Measurements from ENCODE around the gene CTU2. TPM values are rescaled to one million over a fixed set of nuclear protein-coding genes. Genes with fewer than 3 reads are reported as not detected.

Gene CTU2
- total and polyA plus RNA-seq, 9 of the 15 experiments (the other 6 are each of a cell fraction or from before 2014, with no cell fraction given), result 1.3 to 105 (median 23.2) TPM

DNA sequence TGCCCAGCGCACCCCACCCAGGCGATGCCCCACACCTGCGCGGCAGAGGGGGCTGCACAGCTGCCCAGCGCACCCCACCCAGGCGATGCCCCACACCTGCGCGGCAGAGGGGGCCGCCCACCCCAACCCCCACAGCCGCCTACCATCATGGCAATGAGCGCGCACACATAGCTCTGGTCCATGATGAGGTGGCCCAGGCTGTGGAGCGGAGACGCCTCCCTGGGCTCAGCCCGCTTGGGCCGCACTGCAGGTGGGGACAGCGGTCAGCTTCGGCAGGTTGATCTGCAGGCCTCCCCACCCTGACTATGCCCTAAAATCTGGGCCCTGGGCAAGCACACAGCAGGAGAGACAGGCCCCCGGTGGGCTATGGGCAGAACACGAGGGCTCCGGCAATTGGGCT is 30.2 kb downstream of the CTU2 start:
- no TSS peak for BruUV-seq (replicated peaks)
- H3K27me3 ChIP-seq (ENCODE audit: control insufficient read depth in 2 of 2, insufficient read depth in 2 of 2, low read length in 2 of 2), result no peaks in the 10 kb centered on the region
- ATAC-seq (no peak), FAIRE-seq (no peak), DNase-seq (ENCODE audit: extremely low read depth in 1 of 4, low spot score in 3 of 4) (no peak)
- in situ Hi-C loops (cut with MboI) (no loop called here), intact Hi-C loops (cut with micrococcal nuclease) (loop anchor here (2.0 kb wide), 1 partner anchor 48 kb away; the partner anchor contains the start of gene PIEZO1)
- no peaks in the 10 kb centered on the region for H3K9me1 ChIP-seq (ENCODE audit: control insufficient read depth, insufficient read depth, low read length)
- H3K4me1 ChIP-seq (replicated peaks in 1 of 2; ENCODE audit: control insufficient read depth in 2 of 2, insufficient read depth in 2 of 2, low read length in 2 of 2), result peaks cover 0 to 94% of the 10 kb centered on the region in 2 experiments; a peak in 3 of 5 replicates
- H4K20me1 ChIP-seq (replicated peaks; ENCODE audit: control insufficient read depth, insufficient read depth, low read length), result peaks cover 8% of the 10 kb centered on the region
- H3K9ac ChIP-seq (ENCODE audit: insufficient read depth in 1 of 2, low read depth in 2 of 2, low read length in 2 of 2), result no peak overlapping the region
- H3K36me3 ChIP-seq (ENCODE audit: control insufficient read depth, insufficient read depth, low read length), result peaks cover 99% of the 10 kb centered on the region
- WGBS (ENCODE audit: insufficient coverage, low coverage, missing lambda C conversion rate), result 96% methylated on average over 15 of the region's 21 CpGs
- no peak overlapping the region for H2AFZ ChIP-seq (ENCODE audit: low read depth, low read length)
- peak; percentile 61 for TF ChIP-seq POLR2G (IDR thresholded peaks at IDR 0.05; ENCODE audit: low read depth, low read length)
- TF ChIP-seq ZNF217 (CRISPR knock-in tag; IDR thresholded peaks at IDR 0.05), result no peak
- peak; percentile 80 for TF ChIP-seq RBM22 (IDR thresholded peaks at IDR 0.05; ENCODE audit: low read depth, low read length, poor library complexity, severe bottlenecking)
- H3K4me2 ChIP-seq (ENCODE audit: insufficient read depth, low read length), result no peak overlapping the region
- ChIA-PET CTCF (ENCODE audit: low intra/inter-chr PET ratio) (interaction anchor here (0.6 to 3.1 kb wide), 8 partner anchors 45 to 480 kb away, joined by 3 to 51 read pairs (median 6); partner anchors contain the start of genes APRT and PIEZO1), POLR2A (interaction anchor here (1.3 to 1.7 kb wide), 6 partner anchors 10 to 73 kb away, joined by 4 to 17 read pairs (median 5); no protein-coding TSS in a partner anchor)
- H3K79me2 ChIP-seq (ENCODE audit: control insufficient read depth, insufficient read depth, low read length), result peaks cover 7% of the 10 kb centered on the region; the same call in 2 of the 3 replicates
- H3K4me3 ChIP-seq, result no peak overlapping the region
- H3K27ac ChIP-seq (ENCODE audit: extremely low read depth, low read depth, low read length), result no peak overlapping the region
- no peaks in the 10 kb centered on the region for H3K9me3 ChIP-seq (replicated peaks; ENCODE audit: control insufficient read depth, insufficient read depth, low read depth, low read length)
